ENCODE measurements around the gene BACE2.

GRCh38 chr21:41160036-41160435 lies 7.9 kb upstream of the BACE2 start:
- no peak for TF ChIP-seq CTCF (conservative IDR thresholded peaks at IDR 0.05)
- TF ChIP-seq ZFX (IDR thresholded peaks at IDR 0.05): no peak
